HG03439 (cell line): ENCODE measurements around the gene RAD51B.
"Not testable (repeated sequence)": the region's sequence is repeated elsewhere in the genome, so short reads cannot be mapped to it uniquely, and the experiment has no call there.

Source experiments
- ATAC-seq: cut with Tn5 transposase; IDR thresholded peaks from one replicate; pipeline ENCODE4 v1.9.1; 2021; ENCODE audit warnings: mild to moderate bottlenecking, moderate library complexity; ENCODE audit not compliant: unreplicated experiment

Gene RAD51B

GRCh38 chr14:68696266-68696665 is 876.7 kb downstream of the RAD51B start:
- ATAC-seq: no peak

- ATAC-seq: no peak
These were observed 877.3 kb downstream of the RAD51B start for GRCh38 chr14:68696721-68697495.

- ATAC-seq: not testable (repeated sequence)
These were observed 879.2 kb downstream of the RAD51B start for GRCh38 chr14:68698773-68699172.

- no peak for ATAC-seq
These were observed 881.6 kb downstream of the RAD51B start for GRCh38 chr14:68701001-68701741.

GRCh38 chr14:68702135-68702534 is 882.6 kb downstream of the RAD51B start:
- no peak for ATAC-seq

GRCh38 chr14:68702578-68702977 is 883.0 kb downstream of the RAD51B start:
- no peak for ATAC-seq

- no peak for ATAC-seq
These were observed 883.5 kb downstream of the RAD51B start for GRCh38 chr14:68703093-68703492.

GRCh38 chr14:68704736-68705720 is 885.4 kb downstream of the RAD51B start:
- ATAC-seq: no peak

GRCh38 chr14:68705741-68706283 is 886.2 kb downstream of the RAD51B start:
- ATAC-seq: no peak

- no peak for ATAC-seq
These were observed 887.9 kb downstream of the RAD51B start for GRCh38 chr14:68707482-68707881.

GRCh38 chr14:68708343-68708742 is 888.8 kb downstream of the RAD51B start:
- no peak for ATAC-seq

- ATAC-seq: no peak
These were observed 889.4 kb downstream of the RAD51B start for GRCh38 chr14:68709007-68709406.

GRCh38 chr14:68710776-68711175 is 891.2 kb downstream of the RAD51B start:
- ATAC-seq: no peak

- no peak for ATAC-seq
These were observed 892.2 kb downstream of the RAD51B start for GRCh38 chr14:68711561-68712309.

GRCh38 chr14:68712703-68713370 is 893.3 kb downstream of the RAD51B start:
- no peak for ATAC-seq

GRCh38 chr14:68713782-68714181 is 894.2 kb downstream of the RAD51B start:
- no peak for ATAC-seq

GRCh38 chr14:68714991-68715924 is 895.7 kb downstream of the RAD51B start:
- no peak for ATAC-seq

GRCh38 chr14:68716698-68717097 is 897.1 kb downstream of the RAD51B start:
- no peak for ATAC-seq
